HG02623 (cell line): Measurements from ENCODE around the gene JCAD.
"Not testable (repeated sequence)": the region's sequence is repeated elsewhere in the genome, so short reads cannot be mapped to it uniquely, and the experiment has no call there.

ENCODE experiments used
- ATAC-seq: cut with Tn5 transposase; IDR thresholded peaks from one replicate; pipeline ENCODE4 v1.9.1; 2021; ENCODE audit warnings: moderate library complexity; ENCODE audit not compliant: unreplicated experiment

JCAD gene

GRCh38 chr10:30028006-30028737, 31.2 kb downstream of the JCAD start:
- ATAC-seq = no peak

- peak; percentile 89 for ATAC-seq
Observed at GRCh38 chr10:30027057-30028005, 32.1 kb downstream of the JCAD start.

- no peak for ATAC-seq
Observed at GRCh38 chr10:30026578-30026977, 32.8 kb downstream of the JCAD start.

- no peak for ATAC-seq
Observed at GRCh38 chr10:30026080-30026479, 33.3 kb downstream of the JCAD start.

- ATAC-seq = not testable (repeated sequence)
Observed at GRCh38 chr10:30025428-30025827, 34.0 kb downstream of the JCAD start.

GRCh38 chr10:30022590-30022989, 36.8 kb downstream of the JCAD start:
- no peak for ATAC-seq

- no peak for ATAC-seq
Observed at GRCh38 chr10:30019468-30019867, 39.9 kb downstream of the JCAD start.

GRCh38 chr10:30018496-30018895, 40.9 kb downstream of the JCAD start:
- ATAC-seq = no peak

- ATAC-seq = no peak
Observed at GRCh38 chr10:30017966-30018365, 41.4 kb downstream of the JCAD start.

GRCh38 chr10:30017556-30017955, 41.8 kb downstream of the JCAD start:
- ATAC-seq = no peak

GRCh38 chr10:30014511-30014910, 44.9 kb downstream of the JCAD start:
- ATAC-seq = no peak

- no peak for ATAC-seq
Observed at GRCh38 chr10:30013757-30014156, 45.6 kb downstream of the JCAD start.

- ATAC-seq = no peak
Observed at GRCh38 chr10:30011956-30012647, 47.3 kb downstream of the JCAD start.

- ATAC-seq = no peak
Observed at GRCh38 chr10:30011396-30011795, 48.0 kb downstream of the JCAD start.

- ATAC-seq = no peak
Observed at GRCh38 chr10:30007406-30007805, 52.0 kb downstream of the JCAD start.

GRCh38 chr10:30006410-30006809, 53.0 kb downstream of the JCAD start:
- no peak for ATAC-seq

- not testable (repeated sequence) for ATAC-seq
Observed at GRCh38 chr10:30005116-30005515, 54.3 kb downstream of the JCAD start.

- ATAC-seq = no peak
Observed at GRCh38 chr10:30002426-30003266, 56.7 kb downstream of the JCAD start.

- no peak for ATAC-seq
Observed at GRCh38 chr10:30000802-30001571, 58.4 kb downstream of the JCAD start.
